ENCODE results near the gene SCAMP2.

The SCAMP2 gene

GRCh38 chr15:74794970-74795349 lies 78.2 kb downstream of the SCAMP2 start:
- no peak for DNase-seq (ENCODE audit: low spot score)
- Histone ChIP-seq H3K4me3 (no peak overlapping the region), H3K27ac (no peak overlapping the region)
- TF ChIP-seq CTCF (IDR thresholded peaks at IDR 0.05), result no peak

- TF ChIP-seq CTCF (IDR thresholded peaks at IDR 0.05), result no peak
- Histone ChIP-seq H3K4me3 (no peak overlapping the region), H3K27ac (no peak overlapping the region)
- no peak for DNase-seq (ENCODE audit: low spot score)
Measured at GRCh38 chr15:74794248-74794969, 78.8 kb downstream of the SCAMP2 start.
